ENCODE data around the gene THOC1.
"Not testable (repeated sequence)": the region's sequence is repeated elsewhere in the genome, so short reads cannot be mapped to it uniquely, and the experiment has no call there.

The THOC1 gene

DNA sequence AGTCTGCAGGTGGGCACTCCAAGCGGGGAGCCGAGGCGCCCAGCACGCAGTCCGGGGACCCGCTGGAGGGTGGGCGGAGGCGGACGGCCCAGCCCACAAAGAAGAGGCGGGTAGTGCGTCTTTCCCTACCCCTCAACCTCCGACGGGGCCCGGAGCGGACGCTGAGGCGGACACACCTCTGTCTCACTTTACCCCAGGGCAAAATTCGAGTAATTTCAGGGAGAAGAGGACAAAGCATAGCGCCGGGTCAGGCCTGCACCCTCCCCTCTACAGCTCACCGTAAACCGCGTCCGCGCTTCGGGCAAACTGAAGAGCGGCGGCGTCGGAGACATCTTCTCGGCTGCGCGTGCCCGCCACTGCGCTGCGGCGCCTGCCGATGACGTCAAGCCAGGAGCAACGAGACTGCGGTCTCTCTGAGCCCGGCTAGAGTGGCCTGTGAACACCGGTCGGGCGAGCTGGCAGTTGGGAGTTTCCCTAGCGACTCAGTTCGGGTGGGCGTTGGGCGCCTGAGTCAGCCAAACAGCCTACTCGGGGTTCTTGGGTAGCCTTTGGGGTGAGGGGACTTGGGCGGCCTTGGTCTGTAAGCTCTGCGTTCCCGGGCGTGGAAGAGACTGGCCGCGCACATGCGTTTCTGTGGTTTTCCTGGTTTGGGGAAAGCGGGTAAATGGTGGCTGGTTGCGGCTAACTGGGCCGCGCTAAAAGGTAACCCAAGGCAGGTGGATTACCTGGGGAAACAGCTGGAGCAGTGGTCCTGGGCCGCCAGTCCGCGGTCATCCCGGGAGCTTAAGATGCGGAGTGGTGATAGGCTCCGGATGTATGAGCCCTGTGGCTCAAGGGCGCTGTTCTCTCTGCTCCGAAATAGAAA, at the start of gene THOC1:
THOC1 (minus strand) TSS at position 360 of the 865 bp plus-strand sequence; CDS start at position 332, 28 bp downstream.
- DNase-seq: peak; percentile 50

DNA sequence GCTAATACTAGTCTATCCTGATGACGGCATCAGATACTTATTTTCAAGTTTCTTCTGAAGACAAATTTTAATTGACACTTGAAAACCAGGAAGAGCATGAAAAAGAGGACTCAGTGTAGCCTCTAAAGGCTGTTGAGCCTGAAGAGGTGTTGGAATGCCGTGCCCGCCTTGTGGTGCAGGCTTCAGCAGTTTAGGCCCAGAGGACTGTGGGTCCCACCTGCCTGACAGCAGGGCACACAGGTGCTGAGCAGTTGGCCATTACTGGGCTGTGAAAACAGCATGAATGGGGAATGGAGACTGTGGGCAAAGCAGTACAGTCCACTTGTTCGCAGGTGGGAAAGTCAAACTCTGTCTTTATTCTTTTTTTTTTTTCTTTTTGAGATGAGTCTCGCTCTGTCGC, 49.8 kb upstream of the THOC1 start:
- no peak for DNase-seq

DNA sequence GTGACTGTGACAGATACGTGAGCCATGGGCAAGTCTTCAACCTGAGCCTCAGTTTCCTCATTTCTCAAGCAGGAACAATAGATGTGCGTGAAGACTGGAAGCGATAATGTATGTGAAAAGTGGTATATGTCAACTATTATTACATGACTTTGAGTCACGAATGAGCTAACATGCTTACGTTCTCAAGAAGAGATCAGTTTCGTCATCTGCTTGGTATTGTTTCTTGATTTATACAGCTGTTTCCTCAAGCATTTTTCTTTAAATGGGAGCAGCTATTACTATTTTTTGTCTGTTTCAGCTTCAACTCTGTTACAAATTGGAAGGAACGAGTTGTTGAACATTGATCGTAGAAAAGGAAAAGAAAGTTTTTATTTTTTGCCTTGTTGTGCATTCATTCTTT, 48.5 kb upstream of the THOC1 start:
- no peak for DNase-seq

DNA sequence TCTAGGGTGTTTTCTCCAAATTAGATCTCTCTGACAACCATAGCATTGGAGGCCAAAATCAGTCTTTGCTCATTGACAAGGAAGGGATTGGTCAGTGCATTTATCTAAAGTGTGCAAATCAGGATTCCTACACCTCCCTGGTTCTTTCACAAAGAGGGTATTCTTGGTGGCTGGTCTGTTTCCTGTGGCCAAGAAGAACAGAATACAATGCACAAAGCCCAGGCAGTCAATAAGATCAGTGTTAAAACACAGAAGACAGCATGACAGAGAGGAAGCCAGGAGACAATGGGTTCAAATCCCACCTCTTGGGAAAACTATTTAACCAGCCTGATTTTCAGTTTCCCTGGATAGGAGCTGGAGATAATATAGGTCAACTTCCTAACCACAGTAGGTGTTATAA, 46.1 kb upstream of the THOC1 start:
- DNase-seq: no peak

GRCh38 chr18:312415-312814, 44.6 kb upstream of the THOC1 start:
- no peak for DNase-seq

DNA sequence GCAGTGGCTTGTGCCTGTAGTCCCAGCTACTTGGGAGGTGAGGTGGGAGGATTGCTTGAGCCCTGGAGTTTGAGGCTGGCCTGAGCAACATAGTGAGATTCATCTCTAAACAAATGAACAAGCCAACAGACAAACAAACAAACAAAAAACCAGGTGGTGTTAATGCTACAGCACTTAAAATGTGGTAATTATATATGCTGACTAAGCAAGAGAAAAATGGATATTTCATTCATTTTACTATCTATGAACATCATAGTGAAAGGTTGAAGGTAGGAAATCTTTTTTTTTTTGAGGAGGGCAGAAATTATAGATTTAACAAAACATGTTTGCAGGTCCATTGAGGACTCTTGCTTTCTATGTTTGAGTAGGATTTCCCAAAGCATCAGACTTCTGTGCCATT, 42.2 kb upstream of the THOC1 start:
- DNase-seq: no peak

- DNase-seq: not testable (repeated sequence)
Observed at GRCh38 chr18:308086-308485, 40.2 kb upstream of the THOC1 start.

- no peak for DNase-seq
Observed at GRCh38 chr18:306608-307255, 38.9 kb upstream of the THOC1 start.

DNA sequence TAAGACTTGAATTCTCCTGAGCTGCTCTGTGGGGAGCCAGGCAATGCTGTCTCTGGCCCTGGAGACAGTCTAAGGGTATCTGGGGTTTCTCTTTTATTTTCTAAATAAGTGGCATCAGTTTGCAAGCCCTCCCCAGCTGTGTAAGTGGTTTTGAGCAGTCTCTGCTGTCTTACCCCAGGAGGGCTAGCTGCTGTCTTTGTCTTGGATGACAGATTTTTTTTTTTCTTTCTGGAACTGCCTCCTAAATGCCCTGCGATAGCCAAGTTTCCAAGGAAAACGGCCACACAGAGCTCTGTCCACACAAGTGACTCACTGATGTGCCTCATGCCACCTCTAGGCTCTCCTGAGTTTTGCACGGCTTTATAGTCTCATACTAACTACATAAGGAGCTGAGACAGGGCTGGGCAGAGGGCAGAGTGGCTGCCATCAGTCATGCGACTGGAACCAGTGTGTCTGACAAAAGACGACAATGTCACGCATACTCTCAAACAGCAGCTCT, 37.2 kb upstream of the THOC1 start:
- no peak for DNase-seq

GRCh38 chr18:303607-304006, 35.8 kb upstream of the THOC1 start:
- DNase-seq: no peak

DNA sequence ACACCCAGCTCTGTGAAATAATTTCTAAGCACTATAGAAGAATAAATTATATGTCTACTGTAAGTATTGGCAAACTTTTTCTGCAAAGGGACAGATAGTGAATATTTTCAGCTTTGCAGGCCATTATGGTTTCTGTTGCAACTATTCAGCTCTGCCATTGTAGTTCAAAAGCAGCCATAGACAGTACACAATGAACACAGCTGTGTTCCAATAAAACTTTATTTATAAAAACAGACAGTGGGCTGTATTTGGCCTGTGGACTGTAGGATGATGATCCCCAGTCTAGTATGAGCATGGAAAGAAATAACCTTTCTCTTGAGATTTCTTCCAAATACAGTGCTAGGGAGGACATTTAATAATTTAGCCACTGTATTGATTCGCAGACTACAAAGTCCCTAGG, 35.2 kb upstream of the THOC1 start:
- no peak for DNase-seq

DNA sequence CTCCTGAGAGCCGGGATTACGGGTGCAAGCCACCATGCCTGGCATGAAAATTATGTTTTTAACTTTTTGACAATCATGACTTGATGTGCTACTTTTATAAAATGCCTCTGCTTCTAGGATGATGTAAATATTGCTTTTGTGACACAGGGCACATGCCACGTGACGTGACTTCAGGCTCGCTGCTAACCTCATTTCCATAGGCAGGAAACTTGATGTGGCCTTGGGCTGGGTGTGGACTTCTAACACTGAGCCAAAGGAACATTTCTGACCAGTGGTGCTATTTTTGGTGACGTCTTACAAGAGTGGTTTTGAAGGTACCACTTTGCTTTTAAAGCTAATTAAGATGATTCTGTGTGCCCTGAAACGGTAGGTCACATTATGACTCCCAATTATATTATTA, 34.2 kb upstream of the THOC1 start:
- DNase-seq: no peak

- DNase-seq: no peak
Observed at GRCh38 chr18:297936-298335, 30.1 kb upstream of the THOC1 start.

GRCh38 chr18:295756-296490, 28.1 kb upstream of the THOC1 start:
- DNase-seq: no peak

DNA sequence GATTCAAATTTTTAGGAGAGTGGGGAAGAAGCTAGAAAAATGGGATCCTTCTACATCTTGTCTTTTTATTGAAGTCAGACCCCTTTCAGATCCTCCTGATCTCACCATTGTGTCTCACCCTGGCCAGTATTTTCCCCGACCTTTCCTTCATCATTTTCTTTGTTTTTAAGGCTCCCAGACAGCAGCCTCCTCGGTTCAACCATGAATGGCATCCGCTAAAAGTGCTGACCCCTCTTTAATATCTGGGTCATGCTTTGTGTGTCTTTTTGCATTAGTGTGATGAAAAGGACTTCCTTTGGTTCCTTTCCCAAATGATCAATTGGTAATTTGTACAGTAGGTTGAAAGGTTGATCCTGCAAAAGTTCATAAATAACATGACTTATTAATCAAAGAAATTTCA, 26.7 kb upstream of the THOC1 start:
- DNase-seq: no peak

GRCh38 chr18:293536-293935, 25.7 kb upstream of the THOC1 start:
- DNase-seq: no peak

DNA sequence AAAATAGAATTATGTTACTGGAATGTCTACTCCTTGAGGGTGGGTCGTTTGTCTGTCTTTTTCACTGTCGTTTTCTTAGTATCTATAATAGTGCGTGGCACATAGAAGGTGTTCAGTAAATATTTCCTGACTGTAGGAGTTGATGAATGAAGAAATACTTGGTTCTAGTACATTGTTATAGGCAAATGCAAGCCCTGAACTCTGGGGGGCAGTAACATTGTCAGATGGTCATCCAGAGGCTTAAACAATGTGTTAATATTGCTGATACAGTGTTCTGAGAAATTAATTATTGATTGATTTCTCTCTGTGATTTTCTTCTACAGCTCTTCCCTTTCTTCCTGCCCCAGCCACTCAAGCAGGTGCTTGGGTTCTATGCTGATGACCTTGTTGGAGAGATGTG, 24.4 kb upstream of the THOC1 start:
- DNase-seq: no peak

DNA sequence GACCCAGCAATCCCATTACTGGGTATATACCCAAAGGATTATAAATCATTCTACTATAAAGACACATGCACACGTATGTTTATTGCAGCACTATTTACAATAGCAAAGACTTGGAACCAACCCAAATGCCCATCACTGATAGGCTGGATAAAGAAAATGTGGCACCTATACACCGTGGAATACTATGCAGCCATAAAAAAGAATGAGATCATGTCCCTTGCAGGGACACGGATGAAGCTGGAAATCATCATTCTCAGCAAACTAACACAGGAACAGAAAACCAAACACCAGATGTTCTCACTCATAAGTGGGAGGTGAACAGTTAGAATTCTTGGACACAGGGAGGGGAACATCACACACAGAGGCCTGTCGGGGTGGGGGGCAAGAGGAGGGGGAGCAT, 22.1 kb upstream of the THOC1 start:
- not testable (repeated sequence) for DNase-seq

DNA sequence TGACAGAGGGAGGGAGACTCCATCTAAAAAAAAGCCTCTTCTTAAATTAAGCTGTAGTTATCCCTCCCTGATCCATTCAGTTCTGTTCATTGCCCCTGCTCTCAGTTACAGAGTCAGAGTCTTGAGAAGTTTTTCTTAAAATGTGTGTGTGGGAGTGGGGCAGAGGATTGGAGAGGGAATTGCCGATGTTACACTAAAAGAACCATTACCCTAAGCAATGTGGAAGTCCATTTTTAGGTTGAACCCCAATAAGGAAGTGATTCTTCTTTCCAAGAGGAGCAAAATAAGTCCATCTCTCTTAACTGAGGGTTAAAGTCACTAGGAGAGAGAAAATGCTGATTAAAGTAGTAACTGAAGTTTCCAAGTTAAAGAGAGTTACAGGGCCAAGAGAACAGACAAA, 21.2 kb upstream of the THOC1 start:
- no peak for DNase-seq

- DNase-seq: no peak
Observed at GRCh38 chr18:286515-287310, 18.9 kb upstream of the THOC1 start.

- no peak for DNase-seq
Observed at GRCh38 chr18:285817-286216, 18.0 kb upstream of the THOC1 start.

DNA sequence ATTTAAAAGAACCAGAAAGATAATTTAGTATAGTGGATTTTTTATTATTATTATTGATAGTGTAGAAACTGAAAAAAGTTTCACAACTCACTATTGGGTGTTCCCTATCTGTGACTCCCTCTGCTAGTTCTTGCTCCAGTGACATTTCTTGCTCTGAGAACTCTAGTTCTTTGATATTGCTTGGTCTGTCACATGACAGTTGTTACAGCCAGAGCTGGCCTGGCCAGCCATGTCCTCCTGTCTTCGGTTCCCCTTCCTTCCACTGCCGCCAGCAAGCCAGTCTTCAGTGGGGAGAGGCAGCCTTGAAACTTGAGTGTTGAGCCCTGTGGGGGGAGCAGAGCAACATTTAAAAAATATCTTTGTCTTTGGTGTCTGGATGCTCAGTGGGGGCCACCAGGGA, 7.6 kb upstream of the THOC1 start:
- DNase-seq: no peak

DNA sequence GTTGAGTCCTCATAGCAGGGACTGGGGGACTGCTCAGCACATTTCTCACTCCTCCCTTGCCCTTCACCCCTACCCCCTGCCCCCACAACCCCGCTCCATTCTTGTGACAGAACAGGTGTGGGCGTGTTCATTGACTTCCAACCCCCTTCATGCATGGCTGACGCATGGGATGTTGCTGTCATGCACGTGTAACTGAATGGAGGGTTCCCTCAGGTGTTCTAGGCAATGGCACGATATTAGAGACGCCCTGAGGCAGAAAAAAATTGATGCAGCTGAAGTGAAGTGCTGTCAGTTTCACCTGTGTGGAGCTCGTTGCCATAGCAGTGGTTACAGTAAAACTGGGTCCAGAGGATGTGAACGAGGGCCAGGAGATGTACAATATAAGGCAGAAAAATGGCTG, 6.5 kb upstream of the THOC1 start:
- no peak for DNase-seq

Measured in NCI-H2107 (cell line).